Coronary artery (tissue), 2 donors: ENCODE results near the gene CDH20.
A peak's percentile ranks its signal among the peaks of the same experiment; 100 is the strongest.

Experiments
- DNase-seq: peaks from one replicate; pipeline ENCODE4 v3.0.0-alpha.2; 2017; ENCODE audit warnings: low spot score
- H3K27ac ChIP-seq, 2 donors: fragments of 200-600 bp; sonication (generic); one replicate each; pipeline ENCODE4 v1.5.1; 2016 to 2019
- H3K4me3 ChIP-seq: fragments of 200-600 bp; sonication (generic); 2 replicates; pipeline ENCODE4 v1.5.1; 2016; ENCODE audit warnings: mild to moderate bottlenecking, moderate library complexity
- CTCF ChIP-seq: fragments of 200-600 bp; sonication (generic); IDR thresholded peaks from one replicate; pipeline ENCODE4 v1.5.1; 2019; ENCODE audit warnings: antibody characterized with exemption

CDH20 gene

DNA sequence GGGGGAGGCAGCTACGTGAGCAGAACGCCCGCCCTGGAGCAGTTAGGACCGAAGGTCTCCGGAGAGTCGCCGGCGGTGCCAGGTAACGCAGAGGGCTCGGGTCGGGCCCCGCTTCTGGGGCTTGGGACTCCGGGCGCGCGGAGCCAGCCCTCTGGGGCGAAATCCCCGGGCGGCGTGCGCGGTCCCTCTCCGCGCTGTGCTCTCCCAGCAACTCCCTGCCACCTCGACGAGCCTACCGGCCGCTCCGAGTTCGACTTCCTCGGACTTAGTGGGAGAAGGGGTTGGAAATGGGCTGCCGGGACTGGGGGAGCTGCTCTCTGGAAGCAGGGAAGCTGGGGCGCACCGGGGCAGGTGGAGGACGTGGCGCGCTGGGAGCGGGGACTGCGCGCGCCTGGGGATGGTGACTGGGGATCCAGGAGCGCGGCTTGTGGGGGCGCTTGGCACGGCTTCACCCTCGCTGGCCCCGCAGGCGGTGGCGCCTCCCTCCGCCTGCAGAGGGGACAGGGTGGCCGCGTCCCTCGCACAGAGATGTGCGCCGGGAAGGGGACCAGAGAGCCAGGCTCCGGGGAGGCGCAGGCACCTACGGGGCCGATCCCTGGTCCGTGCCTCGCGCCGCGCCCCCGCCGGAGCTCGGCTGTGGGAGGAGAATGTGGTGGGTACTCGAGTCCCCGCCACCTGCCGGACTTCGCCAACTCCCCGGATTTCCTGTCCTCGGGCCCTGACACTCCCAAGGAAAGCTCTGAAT lies 688 bp downstream of the CDH20 start:
- DNase-seq = no peak
- no peak for TF ChIP-seq CTCF
- H3K4me3 ChIP-seq = peak overlapping the region; percentile 64
- no peak overlapping the region for H3K27ac ChIP-seq

DNA sequence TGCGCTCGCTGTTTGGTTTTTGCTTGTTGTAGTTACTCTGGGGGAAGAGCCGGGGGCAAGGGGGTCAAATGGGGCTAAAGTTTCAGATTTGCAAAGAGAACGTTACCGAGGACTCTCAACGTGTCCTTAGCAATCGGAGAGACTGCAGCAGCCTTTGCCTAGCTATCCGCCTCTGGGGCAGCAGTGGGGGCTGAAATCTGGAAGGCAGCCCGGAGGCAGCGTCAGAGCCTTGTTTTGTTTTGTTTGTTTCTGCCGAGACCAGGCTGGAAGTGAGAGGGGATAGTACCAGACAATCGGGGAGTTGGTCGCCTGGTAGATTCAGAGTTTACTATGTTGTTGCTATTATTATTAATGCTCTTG lies 1.2 kb downstream of the CDH20 start:
- no peak for DNase-seq
- no peak for TF ChIP-seq CTCF
- H3K27ac ChIP-seq = no peak overlapping the region
- peak overlapping the region; percentile 64 for H3K4me3 ChIP-seq

DNA sequence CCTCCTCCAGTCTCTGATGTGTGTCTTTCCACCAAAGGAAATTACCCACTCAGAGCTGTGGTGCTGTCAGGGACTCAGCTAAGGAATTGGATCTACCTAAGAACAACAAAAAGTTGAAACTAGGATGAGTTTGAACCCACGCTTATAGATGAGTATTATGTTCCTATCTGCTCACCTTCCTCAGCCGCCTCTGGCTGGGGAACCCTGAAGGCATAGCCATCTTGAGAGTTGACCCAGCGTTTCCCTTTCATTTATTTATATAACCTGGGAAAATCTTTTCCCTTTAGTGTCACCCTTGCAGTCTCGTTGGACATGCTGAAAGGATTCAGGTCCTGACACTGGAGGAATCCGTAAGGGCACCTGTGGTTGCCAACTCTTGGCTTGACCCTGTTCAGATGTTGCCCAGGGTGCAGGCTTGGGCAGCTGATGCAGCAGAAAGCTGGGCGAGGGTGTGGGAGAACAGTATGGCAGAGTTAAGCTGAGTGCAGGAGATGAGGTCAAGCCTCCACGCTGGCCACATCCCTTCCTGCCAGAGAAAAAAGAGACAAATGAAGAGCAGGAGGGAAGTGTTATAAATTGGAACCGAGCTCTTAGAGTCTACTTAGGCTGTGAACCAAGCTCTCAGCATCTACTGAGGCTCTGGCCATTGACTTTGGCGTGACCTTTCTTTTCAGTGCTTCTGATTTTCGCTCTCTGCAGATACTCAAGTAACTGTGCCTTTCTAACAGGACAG lies 1.9 kb downstream of the CDH20 start:
- DNase-seq = no peak
- Histone ChIP-seq H3K27ac (no peak overlapping the region), H3K4me3 (peak overlapping the region; percentile 64)
- no peak for TF ChIP-seq CTCF

DNA sequence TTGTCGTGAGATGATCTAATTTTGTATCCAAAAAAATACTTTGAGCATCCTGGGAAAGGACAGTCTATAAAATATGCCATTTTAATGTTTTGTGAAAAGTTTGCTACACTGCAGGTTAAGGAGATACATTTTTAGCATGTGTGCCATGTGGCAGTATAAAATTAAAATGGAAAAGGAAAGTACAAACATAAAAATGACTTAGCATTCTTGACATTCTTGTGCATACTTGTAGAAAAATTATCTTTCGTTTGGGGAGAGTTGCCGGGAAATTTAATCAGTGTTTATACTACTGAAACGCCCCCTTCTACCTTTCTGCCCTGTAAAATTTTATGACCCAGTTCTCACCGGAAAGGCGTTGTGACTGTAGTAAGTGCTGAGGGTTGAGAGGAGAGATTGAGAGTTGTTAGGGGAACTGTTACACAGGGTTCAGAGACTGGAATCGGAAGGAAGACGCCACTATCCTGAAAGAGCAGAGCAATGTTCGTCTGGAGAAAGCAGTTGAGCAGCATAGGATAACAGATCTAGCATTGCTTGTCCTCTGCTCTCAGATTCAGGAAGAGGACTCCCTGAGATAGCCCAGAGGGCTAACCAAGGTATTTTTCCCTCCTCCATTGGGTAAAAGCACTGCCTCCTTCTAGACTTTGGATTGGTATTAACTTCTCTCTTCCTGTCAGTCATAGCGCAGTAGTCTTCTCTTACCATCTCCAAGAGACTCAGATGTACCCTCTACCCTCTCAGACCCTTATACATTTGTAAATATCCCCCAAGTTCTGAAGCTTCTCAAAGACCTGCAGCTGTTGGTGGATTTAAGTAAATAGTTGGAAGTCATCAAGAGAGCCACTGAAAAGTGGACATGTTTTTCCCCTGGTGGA lies 2.7 kb downstream of the CDH20 start:
- TF ChIP-seq CTCF = no peak
- Histone ChIP-seq H3K27ac (no peak overlapping the region), H3K4me3 (peak overlapping the region; percentile 25)
- DNase-seq = no peak

GRCh38 chr18:61336766-61337165 lies 3.5 kb downstream of the CDH20 start:
- no peak for DNase-seq
- Histone ChIP-seq H3K4me3 (no peak overlapping the region), H3K27ac (no peak overlapping the region)
- TF ChIP-seq CTCF = no peak

DNA sequence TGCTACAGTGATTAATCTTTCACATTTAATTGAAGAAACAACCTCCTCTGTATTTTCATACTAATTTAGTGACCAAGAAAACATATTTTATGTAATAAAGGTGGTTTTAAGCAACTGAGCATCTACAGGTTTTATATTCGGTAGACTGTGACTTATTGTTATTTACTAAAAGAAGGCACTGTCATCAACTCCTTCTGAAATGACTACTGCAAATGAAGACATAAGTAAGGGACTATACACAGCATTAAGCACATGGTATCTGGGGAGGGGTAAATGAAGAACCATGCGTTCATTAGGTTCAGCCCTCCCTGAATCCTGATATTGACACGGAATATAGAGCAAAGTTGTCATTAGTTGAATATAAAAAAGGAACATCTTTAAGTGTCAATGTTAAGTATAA lies 4.3 kb downstream of the CDH20 start:
- Histone ChIP-seq H3K27ac (no peak overlapping the region), H3K4me3 (no peak overlapping the region)
- DNase-seq = no peak
- no peak for TF ChIP-seq CTCF
